ENCODE measurements around the gene ARL2. TPM values are rescaled to one million over a fixed set of nuclear protein-coding genes. Genes with fewer than 3 reads are reported as not detected.

The ARL2 gene
- total and polyA plus RNA-seq, 10 donors = 44.5 to 110 (median 58.9) TPM

GRCh38 chr11:65059523-65059922 is 45.6 kb downstream of the ARL2 start:
- H3K4me1 ChIP-seq = no peaks in the 10 kb centered on the region
- DNase-seq = no peak
- no peaks in the 10 kb centered on the region for H3K36me3 ChIP-seq
- H3K27ac ChIP-seq = no peak overlapping the region
- no peak overlapping the region for H3K4me3 ChIP-seq
- no peaks in the 10 kb centered on the region for H3K27me3 ChIP-seq (replicated peaks in 1 of 7)
- 44 to 61% (median 59%) methylated on average over 3 of the region's 3 CpGs for WGBS, 5 donors
- intact Hi-C loops (cut with DNase I; ENCODE audit: low total_unique reads) = no loop called here
- TF ChIP-seq CTCF (IDR thresholded peaks at IDR 0.05 in 8 of 11, conservative IDR thresholded peaks at IDR 0.05 in 3 of 11) = no peak
- TF ChIP-seq POLR2AphosphoS5 (IDR thresholded peaks at IDR 0.05) = no peak
- TF ChIP-seq POLR2A (IDR thresholded peaks at IDR 0.05) = no peak
- H3K9me3 ChIP-seq = no peaks in the 10 kb centered on the region

GRCh38 chr11:65059959-65060824 is 46.2 kb downstream of the ARL2 start:
- Histone ChIP-seq H3K27ac (no peak overlapping the region), H3K4me3 (no peak overlapping the region), H3K27me3 (replicated peaks in 1 of 7) (no peaks in the 10 kb centered on the region), H3K36me3 (no peaks in the 10 kb centered on the region), H3K9me3 (no peaks in the 10 kb centered on the region), H3K4me1 (no peaks in the 10 kb centered on the region)
- no peak for DNase-seq
- 50 to 68% (median 56%) methylated on average over 8 to 10 of the region's 10 CpGs for WGBS, 5 donors
- no peak for TF ChIP-seq POLR2AphosphoS5 (IDR thresholded peaks at IDR 0.05)
- TF ChIP-seq CTCF (IDR thresholded peaks at IDR 0.05 in 8 of 11, conservative IDR thresholded peaks at IDR 0.05 in 3 of 11) = no peak
- no peak for TF ChIP-seq POLR2A (IDR thresholded peaks at IDR 0.05)
- intact Hi-C loops (cut with DNase I; ENCODE audit: low total_unique reads) = no loop called here

GRCh38 chr11:65060913-65061408 is 47.0 kb downstream of the ARL2 start:
- H3K27ac ChIP-seq = no peak overlapping the region
- no peaks in the 10 kb centered on the region for H3K27me3 ChIP-seq (replicated peaks in 1 of 7)
- no peaks in the 10 kb centered on the region for H3K9me3 ChIP-seq
- 75 to 91% (median 80%) methylated on average over 9 of the region's 9 CpGs for WGBS, 5 donors
- intact Hi-C loops (cut with DNase I; ENCODE audit: low total_unique reads) = no loop called here
- no peaks in the 10 kb centered on the region for H3K36me3 ChIP-seq
- no peak for DNase-seq
- no peak for TF ChIP-seq POLR2AphosphoS5 (IDR thresholded peaks at IDR 0.05)
- TF ChIP-seq CTCF (IDR thresholded peaks at IDR 0.05 in 8 of 11, conservative IDR thresholded peaks at IDR 0.05 in 3 of 11) = no peak
- TF ChIP-seq POLR2A (IDR thresholded peaks at IDR 0.05) = no peak
- no peak overlapping the region for H3K4me3 ChIP-seq
- H3K4me1 ChIP-seq = no peaks in the 10 kb centered on the region

- DNase-seq = no peak
- Histone ChIP-seq H3K4me1 (no peaks in the 10 kb centered on the region), H3K4me3 (no peak overlapping the region), H3K27me3 (replicated peaks in 1 of 7) (no peaks in the 10 kb centered on the region), H3K27ac (no peak overlapping the region), H3K36me3 (no peaks in the 10 kb centered on the region), H3K9me3 (no peaks in the 10 kb centered on the region)
- intact Hi-C loops (cut with DNase I; ENCODE audit: low total_unique reads) = no loop called here
- WGBS, 5 donors = 76 to 86% (median 80%) methylated on average over 3 of the region's 3 CpGs
- TF ChIP-seq CTCF (IDR thresholded peaks at IDR 0.05 in 8 of 11, conservative IDR thresholded peaks at IDR 0.05 in 3 of 11) = no peak
- TF ChIP-seq POLR2A (IDR thresholded peaks at IDR 0.05) = no peak
- no peak for TF ChIP-seq POLR2AphosphoS5 (IDR thresholded peaks at IDR 0.05)
Measured at GRCh38 chr11:65063532-65063931, 49.6 kb downstream of the ARL2 start.
